ENCODE measurements around the gene FAM20A. TPM values are rescaled to one million over a fixed set of nuclear protein-coding genes. Genes with fewer than 3 reads are reported as not detected.

The FAM20A gene
- total RNA-seq, 1 experiment from 2014 or later = not detected

GRCh38 chr17:68642118-68642412, 40.9 kb upstream of the FAM20A start:
- no TSS peak for BruUV-seq (replicated peaks)
- no peaks in the 10 kb centered on the region for H3K36me3 ChIP-seq (ENCODE audit: control insufficient read depth in 1 of 2, insufficient read depth in 2 of 2, low read length in 2 of 2)
- DNase-seq (ENCODE audit: low read depth, low spot score) = no peak
- ChIA-PET CTCF (no interaction called here), POLR2A (no interaction called here), RAD21 (ENCODE audit: low non-redundant PET in 1 of 2, low total read pairs in 2 of 2, uncharacterized antibody in 2 of 2, unreplicated experiment in 2 of 2) (no interaction called here)
- H3K27me3 ChIP-seq (ENCODE audit: insufficient read depth, low read length) = no peaks in the 10 kb centered on the region
- H3K79me2 ChIP-seq (ENCODE audit: insufficient read depth, low read length) = no peaks in the 10 kb centered on the region
- H3K9me2 ChIP-seq (ENCODE audit: insufficient read depth) = no peaks in the 10 kb centered on the region
- no peak overlapping the region for H2AFZ ChIP-seq (ENCODE audit: low read depth, low read length, poor library complexity, severe bottlenecking)
- intact Hi-C loops (cut with micrococcal nuclease) = no loop called here
- H3K4me1 ChIP-seq (ENCODE audit: control insufficient read depth in 1 of 2, insufficient read depth in 2 of 2, low read length in 2 of 2) = no peaks in the 10 kb centered on the region
- H3K9ac ChIP-seq (ENCODE audit: low read length) = no peak overlapping the region
- no peaks in the 10 kb centered on the region for H3K9me3 ChIP-seq (ENCODE audit: control insufficient read depth in 1 of 2, insufficient read depth in 1 of 2, low read depth in 1 of 2, low read length in 2 of 2)
- TF ChIP-seq FOSL1 (IDR thresholded peaks at IDR 0.05; ENCODE audit: low read depth) = no peak
- TF ChIP-seq ATF3 (IDR thresholded peaks at IDR 0.05) = no peak
- TF ChIP-seq CBX3 (IDR thresholded peaks at IDR 0.05; ENCODE audit: low read depth) = no peak
- no peak for TF ChIP-seq SP1 (IDR thresholded peaks at IDR 0.05; ENCODE audit: low read depth)
- no peak for TF ChIP-seq EZH2phosphoT487 (IDR thresholded peaks at IDR 0.05; ENCODE audit: borderline replicate concordance)
- no peak overlapping the region for H3K4me2 ChIP-seq (ENCODE audit: low read length)
- H4K20me1 ChIP-seq (ENCODE audit: insufficient read depth) = no peaks in the 10 kb centered on the region
- H3K4me3 ChIP-seq (replicated peaks in 1 of 2; ENCODE audit: low read depth in 1 of 2, low read length in 2 of 2) = no peak overlapping the region
- ATAC-seq = no peak
- no peak overlapping the region for H3K27ac ChIP-seq (ENCODE audit: low read depth, low read length)

- intact Hi-C loops (cut with micrococcal nuclease) = loop anchor here (2.0 kb wide), 1 partner anchor 41 kb away; the partner anchor contains the start of gene FAM20A
- Histone ChIP-seq H3K4me2 (ENCODE audit: low read length) (no peak overlapping the region), H3K9ac (ENCODE audit: low read length) (no peak overlapping the region), H3K27me3 (ENCODE audit: insufficient read depth, low read length) (no peaks in the 10 kb centered on the region), H3K9me3 (ENCODE audit: control insufficient read depth in 1 of 2, insufficient read depth in 1 of 2, low read depth in 1 of 2, low read length in 2 of 2) (no peaks in the 10 kb centered on the region), H4K20me1 (ENCODE audit: insufficient read depth) (no peaks in the 10 kb centered on the region), H2AFZ (ENCODE audit: low read depth, low read length, poor library complexity, severe bottlenecking) (no peak overlapping the region), H3K4me1 (ENCODE audit: control insufficient read depth in 1 of 2, insufficient read depth in 2 of 2, low read length in 2 of 2) (no peaks in the 10 kb centered on the region), H3K27ac (ENCODE audit: low read depth, low read length) (no peak overlapping the region), H3K79me2 (ENCODE audit: insufficient read depth, low read length) (no peaks in the 10 kb centered on the region), H3K36me3 (ENCODE audit: control insufficient read depth in 1 of 2, insufficient read depth in 2 of 2, low read length in 2 of 2) (no peaks in the 10 kb centered on the region), H3K4me3 (replicated peaks in 1 of 2; ENCODE audit: low read depth in 1 of 2, low read length in 2 of 2) (no peak overlapping the region), H3K9me2 (ENCODE audit: insufficient read depth) (no peaks in the 10 kb centered on the region)
- ChIA-PET CTCF (no interaction called here), POLR2A (no interaction called here), RAD21 (ENCODE audit: low non-redundant PET in 1 of 2, low total read pairs in 2 of 2, uncharacterized antibody in 2 of 2, unreplicated experiment in 2 of 2) (no interaction called here)
- no TSS peak for BruUV-seq (replicated peaks)
- DNase-seq (ENCODE audit: low read depth, low spot score) = no peak
- TF ChIP-seq EGR1 (IDR thresholded peaks at IDR 0.05; ENCODE audit: low read depth) (no peak), CEBPB (IDR thresholded peaks at IDR 0.05; ENCODE audit: low read depth) (no peak), CBX3 (IDR thresholded peaks at IDR 0.05; ENCODE audit: low read depth) (no peak), ZBTB33 (IDR thresholded peaks at IDR 0.05; ENCODE audit: extremely low read depth, insufficient replicate concordance, low read length) (no peak), TCF7L2 (IDR thresholded peaks at IDR 0.05; ENCODE audit: borderline replicate concordance, extremely low read depth, insufficient read depth, insufficient read length) (no peak), POLR2A (IDR thresholded peaks at IDR 0.05; ENCODE audit: borderline replicate concordance, extremely low read depth, insufficient read depth, insufficient read length) (no peak), SP1 (IDR thresholded peaks at IDR 0.05; ENCODE audit: low read depth) (no peak), SRF (IDR thresholded peaks at IDR 0.05; ENCODE audit: low read depth) (no peak), RAD21 (IDR thresholded peaks at IDR 0.05; ENCODE audit: low read depth) (no peak), POLR2AphosphoS5 (IDR thresholded peaks at IDR 0.05; ENCODE audit: low read depth, low read length) (no peak), ATF3 (IDR thresholded peaks at IDR 0.05) (no peak), ZFX (IDR thresholded peaks at IDR 0.05) (no peak), FOSL1 (IDR thresholded peaks at IDR 0.05; ENCODE audit: low read depth) (no peak), YY1 (IDR thresholded peaks at IDR 0.05; ENCODE audit: extremely low read depth, insufficient replicate concordance, low read depth, low read length) (no peak), SIN3A (IDR thresholded peaks at IDR 0.05; ENCODE audit: low read depth) (no peak), EZH2phosphoT487 (IDR thresholded peaks at IDR 0.05; ENCODE audit: borderline replicate concordance) (no peak), MAX (IDR thresholded peaks at IDR 0.05) (no peak), JUND (IDR thresholded peaks at IDR 0.05) (no peak), EZH2 (IDR thresholded peaks at IDR 0.05) (no peak)
- no peak for ATAC-seq
Measured at GRCh38 chr17:68641276-68642117, 40.3 kb upstream of the FAM20A start.

All from HCT116 (cell line).